GM23248 (cell line): ENCODE data around the gene CELSR1.

Experiments
- EZH2 ChIP-seq: fragments of 200-600 bp; sonication (generic); IDR thresholded peaks from 2 replicates; pipeline ENCODE4 v1.6.1; 2018; ENCODE audit warnings: antibody characterized with exemption, mild to moderate bottlenecking; ENCODE audit not compliant: insufficient read depth, poor library complexity, severe bottlenecking
- EZH2phosphoT487 ChIP-seq: fragments of 200-600 bp; sonication (generic); IDR thresholded peaks from 2 replicates; pipeline ENCODE4 v1.6.1; 2018; ENCODE audit warnings: antibody characterized with exemption, moderate library complexity, mild to moderate bottlenecking, low read depth; ENCODE audit not compliant: insufficient read depth

- TF ChIP-seq EZH2phosphoT487 (no peak), EZH2 (no peak)
Measured at GRCh38 chr22:46377525-46378425, 159.6 kb downstream of the CELSR1 start.
